Measurements from ENCODE around the gene NODAL.

DNA sequence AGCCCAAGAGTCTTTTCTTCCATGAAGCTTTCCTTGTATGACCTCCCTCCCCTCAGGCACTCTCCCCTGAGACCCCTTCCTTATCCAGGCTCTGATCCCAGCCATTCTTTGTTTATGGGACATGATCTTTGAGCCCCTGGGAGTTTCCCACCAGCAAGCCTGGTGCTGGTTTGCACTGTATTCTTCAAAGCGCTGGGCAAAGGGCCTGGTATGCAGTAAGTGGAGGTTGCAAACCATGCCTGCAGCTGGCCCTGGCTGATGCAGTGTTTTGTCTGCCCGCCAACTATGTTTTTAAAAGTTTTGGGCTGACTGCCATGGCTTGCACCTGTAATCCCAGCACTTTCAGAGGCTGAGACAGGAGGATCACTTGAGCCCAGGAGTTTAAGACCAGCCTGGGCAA lies 6.8 kb upstream of the NODAL start:
- TF ChIP-seq, protein P1, sequence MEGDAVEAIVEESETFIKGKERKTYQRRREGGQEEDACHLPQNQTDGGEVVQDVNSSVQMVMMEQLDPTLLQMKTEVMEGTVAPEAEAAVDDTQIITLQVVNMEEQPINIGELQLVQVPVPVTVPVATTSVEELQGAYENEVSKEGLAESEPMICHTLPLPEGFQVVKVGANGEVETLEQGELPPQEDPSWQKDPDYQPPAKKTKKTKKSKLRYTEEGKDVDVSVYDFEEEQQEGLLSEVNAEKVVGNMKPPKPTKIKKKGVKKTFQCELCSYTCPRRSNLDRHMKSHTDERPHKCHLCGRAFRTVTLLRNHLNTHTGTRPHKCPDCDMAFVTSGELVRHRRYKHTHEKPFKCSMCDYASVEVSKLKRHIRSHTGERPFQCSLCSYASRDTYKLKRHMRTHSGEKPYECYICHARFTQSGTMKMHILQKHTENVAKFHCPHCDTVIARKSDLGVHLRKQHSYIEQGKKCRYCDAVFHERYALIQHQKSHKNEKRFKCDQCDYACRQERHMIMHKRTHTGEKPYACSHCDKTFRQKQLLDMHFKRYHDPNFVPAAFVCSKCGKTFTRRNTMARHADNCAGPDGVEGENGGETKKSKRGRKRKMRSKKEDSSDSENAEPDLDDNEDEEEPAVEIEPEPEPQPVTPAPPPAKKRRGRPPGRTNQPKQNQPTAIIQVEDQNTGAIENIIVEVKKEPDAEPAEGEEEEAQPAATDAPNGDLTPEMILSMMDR (IDR thresholded peaks at IDR 0.05; ENCODE audit: low read length) = no peak
- TF ChIP-seq EZH2 (optimal IDR thresholded peaks at IDR 0.05; ENCODE audit: low read depth, low read length) = no peak
- TF ChIP-seq EZH2phosphoT487 (IDR thresholded peaks at IDR 0.05; ENCODE audit: low read length) = no peak

Data from MM.1S (cell line).